A673 (cell line): ENCODE data around the gene GOLM1. TPM values are rescaled to one million over a fixed set of nuclear protein-coding genes. Genes with fewer than 3 reads are reported as not detected.

ENCODE experiments used
- BruUV-seq: library from RNA; stranded (reverse); fragments of 400-500 nt; replicated peaks from 2 replicates; lab custom pipeline; 2021; lab: Mats Ljungman, UMichigan
- CTCF ChIA-PET: fragments of 300-600 bp; sonication (Branson Sonifier 250); formaldehyde crosslinking; loops from one replicate; lab custom pipeline; 2022; ENCODE audit warnings: antibody characterized with exemption; lab: Charles Lee
- POLR2A ChIA-PET: fragments of 300-600 bp; sonication (Branson Sonifier 250); formaldehyde crosslinking; loops from one replicate; lab custom pipeline; 2022; ENCODE audit warnings: antibody characterized with exemption; ENCODE audit not compliant: low non-redundant PET; lab: Charles Lee
- DNase-seq: peaks from one replicate; pipeline ENCODE4 v3.0.0-alpha.2; 2015; ENCODE audit warnings: low spot score
- H3K27ac ChIP-seq: fragments of 200-600 bp; sonication (generic); 2 replicates; pipeline ENCODE4 v1.5.1; 2016; ENCODE audit warnings: mixed run types, low read depth, mild to moderate bottlenecking, mixed read lengths, antibody characterized with exemption, low read length; ENCODE audit not compliant: poor library complexity, severe bottlenecking
- H3K27me3 ChIP-seq: fragments of 200-600 bp; sonication (generic); replicated peaks from 2 replicates; pipeline ENCODE4 v1.6.1; 2017; ENCODE audit warnings: mixed run types, low read depth, mild to moderate bottlenecking, mixed read lengths, antibody characterized with exemption, low read length; ENCODE audit not compliant: insufficient read depth, poor library complexity
- H3K36me3 ChIP-seq: fragments of 200-600 bp; sonication (generic); 2 replicates; pipeline ENCODE4 v1.6.1; 2016; ENCODE audit warnings: mixed run types, mild to moderate bottlenecking, mixed read lengths, antibody characterized with exemption, low read length; ENCODE audit not compliant: insufficient read depth, poor library complexity, severe bottlenecking
- H3K4me1 ChIP-seq: fragments of 200-600 bp; sonication (generic); 2 replicates; pipeline ENCODE4 v1.6.1; 2017; ENCODE audit warnings: mixed run types, mild to moderate bottlenecking, mixed read lengths, antibody characterized with exemption, low read length; ENCODE audit not compliant: insufficient read depth, poor library complexity, severe bottlenecking
- H3K4me3 ChIP-seq: fragments of 200-600 bp; sonication (generic); 2 replicates; pipeline ENCODE4 v1.5.1; 2016; ENCODE audit warnings: low read depth, mixed run types, mild to moderate bottlenecking, mixed read lengths, low read length; ENCODE audit not compliant: poor library complexity, severe bottlenecking
- H3K9me3 ChIP-seq: fragments of 200-600 bp; sonication (generic); 2 replicates; pipeline ENCODE4 v1.6.1; 2016; ENCODE audit warnings: mixed run types, low read depth, mild to moderate bottlenecking, mixed read lengths, antibody characterized with exemption, low read length; ENCODE audit not compliant: poor library complexity, severe bottlenecking
- EZH2 ChIP-seq: fragments of 200-600 bp; sonication (generic); IDR thresholded peaks from 2 replicates; pipeline ENCODE4 v1.6.1; 2017; ENCODE audit warnings: borderline replicate concordance, low read depth, mild to moderate bottlenecking, mixed read lengths, antibody characterized with exemption, low read length; ENCODE audit not compliant: poor library complexity, severe bottlenecking
- intact Hi-C: fragments of 100-400 bp; cut with micrococcal nuclease; formaldehyde crosslinking; loops from one replicate; pipeline ENCODE4 v1.10.0; 2022; ENCODE audit not compliant: unreplicated experiment
- total RNA-seq: library from RNA; stranded (reverse); gene quantifications from 2 replicates; pipeline ENCODE4 v1.2.3, GENCODE V29; 2021
- TF ChIP-seq, protein P1 (sequence below): fragments of 300-800, 200-600 bp; sonication (generic); conservative IDR thresholded peaks from 2 replicates; pipeline ENCODE4 v1.5.1; 2017; ENCODE audit warnings: low read depth, mild to moderate bottlenecking, antibody characterized with exemption, low read length, moderate library complexity, mixed read lengths

The GOLM1 gene
- total RNA-seq, 1 experiment from 2014 or later: 86.1 TPM

DNA sequence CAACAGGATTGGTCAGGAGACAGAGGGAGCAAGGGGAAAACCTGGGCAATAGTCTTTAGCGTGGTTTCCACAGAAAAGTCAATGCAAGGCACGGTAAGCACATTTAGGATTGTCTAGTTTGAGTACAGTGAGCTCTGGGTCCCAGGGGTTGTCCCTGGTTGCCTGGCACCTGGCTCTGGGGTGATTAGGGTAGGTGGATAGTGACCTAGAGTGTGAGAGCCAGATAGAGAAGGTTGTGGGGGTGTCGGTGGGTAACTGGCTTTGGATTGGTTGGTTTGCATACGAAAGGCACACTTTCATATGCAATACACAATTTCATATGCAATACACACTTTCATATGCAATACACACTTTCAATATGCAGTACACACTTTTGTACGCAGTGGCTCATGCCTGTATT lies 20.1 kb upstream of the GOLM1 start:
- Histone ChIP-seq H3K9me3 (no peaks in the 10 kb centered on the region), H3K27ac (no peak overlapping the region), H3K4me3 (no peak overlapping the region), H3K4me1 (no peaks in the 10 kb centered on the region), H3K36me3 (no peaks in the 10 kb centered on the region), H3K27me3 (no peaks in the 10 kb centered on the region)
- no TSS peak for BruUV-seq
- ChIA-PET CTCF (interaction anchor here (1.0 kb wide), 1 partner anchor 19 kb away, joined by 3 read pairs; no protein-coding TSS in a partner anchor), POLR2A (no interaction called here)
- intact Hi-C loops: no loop called here
- TF ChIP-seq, protein P1, sequence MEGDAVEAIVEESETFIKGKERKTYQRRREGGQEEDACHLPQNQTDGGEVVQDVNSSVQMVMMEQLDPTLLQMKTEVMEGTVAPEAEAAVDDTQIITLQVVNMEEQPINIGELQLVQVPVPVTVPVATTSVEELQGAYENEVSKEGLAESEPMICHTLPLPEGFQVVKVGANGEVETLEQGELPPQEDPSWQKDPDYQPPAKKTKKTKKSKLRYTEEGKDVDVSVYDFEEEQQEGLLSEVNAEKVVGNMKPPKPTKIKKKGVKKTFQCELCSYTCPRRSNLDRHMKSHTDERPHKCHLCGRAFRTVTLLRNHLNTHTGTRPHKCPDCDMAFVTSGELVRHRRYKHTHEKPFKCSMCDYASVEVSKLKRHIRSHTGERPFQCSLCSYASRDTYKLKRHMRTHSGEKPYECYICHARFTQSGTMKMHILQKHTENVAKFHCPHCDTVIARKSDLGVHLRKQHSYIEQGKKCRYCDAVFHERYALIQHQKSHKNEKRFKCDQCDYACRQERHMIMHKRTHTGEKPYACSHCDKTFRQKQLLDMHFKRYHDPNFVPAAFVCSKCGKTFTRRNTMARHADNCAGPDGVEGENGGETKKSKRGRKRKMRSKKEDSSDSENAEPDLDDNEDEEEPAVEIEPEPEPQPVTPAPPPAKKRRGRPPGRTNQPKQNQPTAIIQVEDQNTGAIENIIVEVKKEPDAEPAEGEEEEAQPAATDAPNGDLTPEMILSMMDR: no peak
- TF ChIP-seq EZH2: no peak
- DNase-seq: no peak

DNA sequence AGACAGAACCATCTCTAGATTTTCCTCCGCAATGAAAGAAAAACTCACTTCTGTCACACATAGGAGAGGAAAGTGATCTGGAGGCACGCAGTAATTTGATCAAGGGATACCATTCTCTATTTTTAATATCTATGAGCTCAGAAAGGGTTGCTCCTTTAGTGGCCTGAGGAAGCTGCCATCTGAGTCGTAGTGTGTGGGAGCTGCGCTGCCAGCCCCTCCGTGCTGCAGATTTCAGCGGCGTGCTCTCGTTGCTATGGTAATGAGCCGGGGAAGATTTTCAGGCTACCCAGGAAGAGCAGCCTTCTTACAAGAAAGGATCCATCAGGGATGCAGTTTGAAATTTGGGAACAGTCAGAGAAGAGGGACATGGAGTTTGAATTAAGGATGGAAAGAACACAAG lies 17.1 kb upstream of the GOLM1 start:
- intact Hi-C loops: no loop called here
- DNase-seq: no peak
- Histone ChIP-seq H3K27me3 (no peaks in the 10 kb centered on the region), H3K36me3 (no peaks in the 10 kb centered on the region), H3K4me3 (no peak overlapping the region), H3K27ac (no peak overlapping the region), H3K4me1 (no peaks in the 10 kb centered on the region), H3K9me3 (no peaks in the 10 kb centered on the region)
- CTCF ChIA-PET: no interaction called here
- POLR2A ChIA-PET: no interaction called here
- TF ChIP-seq, protein P1: no peak
- no peak for TF ChIP-seq EZH2
- no TSS peak for BruUV-seq

DNA sequence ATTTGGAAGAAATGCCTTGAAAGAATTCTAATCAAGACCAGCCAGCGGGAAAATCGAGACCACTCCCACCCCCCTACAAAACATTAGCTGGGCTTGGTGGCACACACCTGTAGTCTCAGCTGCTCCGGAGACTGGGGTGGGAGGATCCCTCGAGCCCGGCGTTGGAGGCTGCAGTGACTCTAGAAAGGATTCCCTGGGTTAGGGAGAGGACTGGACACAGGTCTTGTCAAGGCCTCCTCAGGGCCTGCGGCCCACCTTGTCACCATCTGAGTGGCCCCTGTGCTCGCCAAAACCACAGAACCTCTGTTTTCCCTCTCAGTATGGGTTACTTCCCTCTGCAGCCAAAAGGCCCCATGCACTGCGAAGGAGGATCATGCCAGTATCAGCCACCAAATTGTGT lies 16.5 kb upstream of the GOLM1 start:
- Histone ChIP-seq H3K4me1 (no peaks in the 10 kb centered on the region), H3K4me3 (no peak overlapping the region), H3K27ac (no peak overlapping the region), H3K36me3 (no peaks in the 10 kb centered on the region), H3K27me3 (no peaks in the 10 kb centered on the region), H3K9me3 (no peaks in the 10 kb centered on the region)
- no TSS peak for BruUV-seq
- no peak for TF ChIP-seq EZH2
- TF ChIP-seq, protein P1: no peak
- intact Hi-C loops: no loop called here
- no peak for DNase-seq
- POLR2A ChIA-PET: no interaction called here
- CTCF ChIA-PET: interaction anchor here (0.6 kb wide), 1 partner anchor 109 kb away, joined by 8 read pairs; no protein-coding TSS in a partner anchor
